Measurements from ENCODE around the gene PCOLCE2.

DNA sequence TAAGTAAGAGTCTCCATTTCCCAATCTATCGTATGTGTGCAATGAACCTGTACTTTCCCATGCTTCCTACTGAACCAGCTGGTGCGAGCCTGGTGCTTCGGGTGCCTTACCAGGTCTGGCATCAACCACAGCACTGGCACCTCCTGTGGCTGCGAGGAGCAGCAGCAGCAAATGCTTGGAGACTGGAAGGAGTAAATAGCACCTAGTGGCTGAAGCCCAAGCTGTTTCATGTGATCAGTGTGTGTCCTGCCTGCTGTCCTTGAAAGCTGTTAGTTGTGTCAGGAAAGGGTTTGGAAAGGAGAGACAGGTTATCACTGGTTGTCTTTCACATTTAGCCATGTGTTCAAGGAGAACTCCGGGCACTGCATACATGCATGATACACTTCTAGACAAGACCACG is 31.8 kb downstream of the PCOLCE2 start:
- TF ChIP-seq, protein P1, sequence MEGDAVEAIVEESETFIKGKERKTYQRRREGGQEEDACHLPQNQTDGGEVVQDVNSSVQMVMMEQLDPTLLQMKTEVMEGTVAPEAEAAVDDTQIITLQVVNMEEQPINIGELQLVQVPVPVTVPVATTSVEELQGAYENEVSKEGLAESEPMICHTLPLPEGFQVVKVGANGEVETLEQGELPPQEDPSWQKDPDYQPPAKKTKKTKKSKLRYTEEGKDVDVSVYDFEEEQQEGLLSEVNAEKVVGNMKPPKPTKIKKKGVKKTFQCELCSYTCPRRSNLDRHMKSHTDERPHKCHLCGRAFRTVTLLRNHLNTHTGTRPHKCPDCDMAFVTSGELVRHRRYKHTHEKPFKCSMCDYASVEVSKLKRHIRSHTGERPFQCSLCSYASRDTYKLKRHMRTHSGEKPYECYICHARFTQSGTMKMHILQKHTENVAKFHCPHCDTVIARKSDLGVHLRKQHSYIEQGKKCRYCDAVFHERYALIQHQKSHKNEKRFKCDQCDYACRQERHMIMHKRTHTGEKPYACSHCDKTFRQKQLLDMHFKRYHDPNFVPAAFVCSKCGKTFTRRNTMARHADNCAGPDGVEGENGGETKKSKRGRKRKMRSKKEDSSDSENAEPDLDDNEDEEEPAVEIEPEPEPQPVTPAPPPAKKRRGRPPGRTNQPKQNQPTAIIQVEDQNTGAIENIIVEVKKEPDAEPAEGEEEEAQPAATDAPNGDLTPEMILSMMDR (IDR thresholded peaks at IDR 0.05), result peak in 4 of 6 experiments; percentile 9 to 47 (median 35)
- TF ChIP-seq POLR2A (IDR thresholded peaks at IDR 0.05), result no peak

Measured in adrenal gland (tissue), 5 donors.